ENCODE data around the gene ADARB2.

ADARB2 gene

GRCh38 chr10:1630304-1630703, 107.0 kb downstream of the ADARB2 start:
- TF ChIP-seq CTCF (IDR thresholded peaks at IDR 0.05; ENCODE audit: control insufficient read depth, insufficient read depth, low read depth, low read length, missing control alignments): no peak
- DNase-seq (ENCODE audit: low read depth): no peak
- no peak overlapping the region for H3K4me3 ChIP-seq (ENCODE audit: control insufficient read depth, low read depth, low read length)

- H3K4me3 ChIP-seq (ENCODE audit: control insufficient read depth, low read depth, low read length): no peak overlapping the region
- DNase-seq (ENCODE audit: low read depth): no peak
- no peak for TF ChIP-seq CTCF (IDR thresholded peaks at IDR 0.05; ENCODE audit: control insufficient read depth, insufficient read depth, low read depth, low read length, missing control alignments)
Observed at GRCh38 chr10:1629326-1630198, 107.8 kb downstream of the ADARB2 start.

- no peak for DNase-seq (ENCODE audit: low read depth)
- no peak for TF ChIP-seq CTCF (IDR thresholded peaks at IDR 0.05; ENCODE audit: control insufficient read depth, insufficient read depth, low read depth, low read length, missing control alignments)
- H3K4me3 ChIP-seq (ENCODE audit: control insufficient read depth, low read depth, low read length): no peak overlapping the region
Observed at GRCh38 chr10:1628757-1629156, 108.6 kb downstream of the ADARB2 start.

- no peak for TF ChIP-seq CTCF (IDR thresholded peaks at IDR 0.05; ENCODE audit: control insufficient read depth, insufficient read depth, low read depth, low read length, missing control alignments)
- DNase-seq (ENCODE audit: low read depth): no peak
- H3K4me3 ChIP-seq (ENCODE audit: control insufficient read depth, low read depth, low read length): no peak overlapping the region
Observed at GRCh38 chr10:1627945-1628344, 109.4 kb downstream of the ADARB2 start.

- DNase-seq (ENCODE audit: low read depth): no peak
- no peak for TF ChIP-seq CTCF (IDR thresholded peaks at IDR 0.05; ENCODE audit: control insufficient read depth, insufficient read depth, low read depth, low read length, missing control alignments)
- no peak overlapping the region for H3K4me3 ChIP-seq (ENCODE audit: control insufficient read depth, low read depth, low read length)
Observed at GRCh38 chr10:1626835-1627234, 110.5 kb downstream of the ADARB2 start.

GRCh38 chr10:1626410-1626809, 110.9 kb downstream of the ADARB2 start:
- no peak overlapping the region for H3K4me3 ChIP-seq (ENCODE audit: control insufficient read depth, low read depth, low read length)
- no peak for DNase-seq (ENCODE audit: low read depth)
- no peak for TF ChIP-seq CTCF (IDR thresholded peaks at IDR 0.05; ENCODE audit: control insufficient read depth, insufficient read depth, low read depth, low read length, missing control alignments)

All from AG09309 (cell line).